ENCODE measurements around the gene UBAC2.

The UBAC2 gene

DNA sequence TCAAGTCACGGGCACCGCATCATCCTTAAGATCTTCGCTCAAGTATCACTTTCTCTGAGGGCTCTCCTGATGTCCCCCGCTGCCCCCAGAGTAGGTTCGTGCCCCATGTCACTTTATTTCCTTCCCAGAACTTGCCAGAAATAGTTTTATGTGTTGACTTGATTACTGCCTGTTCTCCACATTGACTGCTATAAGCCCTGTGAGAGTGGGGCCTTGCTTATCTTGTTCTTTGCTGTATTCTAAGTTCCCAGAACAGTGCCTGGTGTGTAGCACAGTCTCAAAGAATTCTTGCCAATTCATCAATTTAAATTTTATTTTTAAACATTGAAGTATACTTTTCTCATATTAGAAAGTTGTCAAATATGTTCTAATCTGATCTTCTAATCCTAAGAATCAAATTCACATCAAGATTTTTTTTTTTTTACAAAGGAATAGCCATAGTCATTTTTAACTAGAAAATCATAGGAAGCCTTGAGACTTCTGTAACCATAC is 138.6 kb downstream of the UBAC2 start:
- no peak for DNase-seq (ENCODE audit: low read depth in 3 of 3)

DNA sequence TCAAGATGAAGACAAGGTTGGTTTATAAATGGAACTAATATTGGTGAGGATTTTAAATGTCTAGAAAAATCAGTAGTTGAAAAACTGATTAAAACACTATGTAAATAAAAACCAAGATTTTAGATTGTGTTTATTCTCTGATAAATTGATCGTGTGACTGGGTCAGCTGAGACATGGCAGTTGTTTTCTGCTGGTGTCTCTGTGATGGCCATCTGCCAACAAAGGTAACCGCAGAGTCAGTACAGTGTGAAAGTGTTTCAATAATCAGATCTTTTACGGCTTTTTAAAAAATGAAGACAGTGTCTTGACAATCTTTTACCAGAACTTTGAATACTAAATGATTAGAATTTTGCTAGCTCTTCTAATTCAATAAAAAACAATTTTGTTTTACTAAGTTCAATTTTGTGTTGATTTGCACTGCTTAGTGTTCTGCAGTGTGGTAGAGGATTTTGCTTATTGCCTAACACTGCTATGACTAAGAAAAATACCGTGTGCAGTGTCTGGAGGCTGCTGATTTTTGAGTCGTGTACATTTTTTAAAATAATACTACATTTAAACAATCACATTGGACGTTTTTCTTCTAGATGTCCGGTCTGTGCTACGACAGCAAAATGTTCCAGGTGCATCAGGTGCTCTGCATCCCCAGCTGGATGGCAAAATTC is 139.2 kb downstream of the UBAC2 start:
- DNase-seq (ENCODE audit: low read depth in 3 of 3): no peak

DNA sequence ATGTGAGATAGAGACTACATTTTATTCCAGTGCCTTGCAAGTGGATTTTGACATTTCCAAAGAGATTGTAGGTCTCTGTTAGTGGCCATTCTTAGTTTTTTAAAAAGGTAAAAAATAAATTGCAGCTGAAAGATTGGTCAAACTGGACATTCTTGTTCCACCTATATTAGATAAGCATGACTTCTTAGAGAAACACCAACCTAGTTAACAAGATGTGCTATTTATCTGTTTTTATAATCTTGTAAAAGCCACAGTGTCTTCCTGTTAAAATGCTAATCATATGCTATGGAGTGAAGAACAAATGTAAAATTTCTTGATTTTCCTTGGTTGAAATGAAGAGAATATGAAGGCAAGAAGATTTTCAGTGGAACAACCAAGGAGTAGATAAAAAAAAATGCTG is 140.0 kb downstream of the UBAC2 start:
- DNase-seq (ENCODE audit: low read depth in 3 of 3): no peak

DNA sequence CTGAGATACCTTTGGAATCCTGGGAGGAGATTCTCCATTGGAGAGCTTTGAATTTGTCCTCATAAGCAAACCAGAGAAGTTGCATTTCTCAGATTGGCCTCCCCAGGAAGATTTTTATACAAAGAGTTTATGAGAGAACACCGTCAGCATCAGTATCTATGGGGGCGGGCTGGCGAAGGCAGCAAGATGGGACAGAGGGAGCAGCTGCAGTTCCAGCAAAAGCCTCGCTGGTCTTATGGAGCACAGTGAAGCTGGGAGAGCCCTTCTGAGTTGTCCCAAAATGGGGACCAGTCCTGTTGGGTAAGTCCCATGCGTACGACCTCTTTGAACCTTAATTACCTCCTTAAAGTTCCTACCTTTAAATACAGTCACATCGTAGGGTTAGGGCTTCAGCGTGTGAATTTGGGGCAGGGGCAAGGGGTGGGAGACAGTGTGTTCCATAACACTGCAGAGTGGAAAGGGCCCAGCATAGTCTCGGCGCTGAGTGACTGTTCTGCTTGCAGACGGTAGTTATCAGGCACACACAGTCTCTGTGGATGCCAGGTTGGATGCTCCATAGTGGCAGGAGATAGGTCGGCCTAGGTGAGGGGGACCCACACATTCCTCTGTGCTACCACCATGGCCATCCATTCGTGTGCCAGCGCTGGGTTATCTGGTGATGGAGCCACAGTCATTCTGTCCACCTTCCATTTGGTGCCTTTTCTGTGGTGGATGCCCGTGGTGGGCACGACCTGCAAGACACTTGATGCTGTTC is 141.5 kb downstream of the UBAC2 start:
- DNase-seq (ENCODE audit: low read depth in 3 of 3): no peak

DNA sequence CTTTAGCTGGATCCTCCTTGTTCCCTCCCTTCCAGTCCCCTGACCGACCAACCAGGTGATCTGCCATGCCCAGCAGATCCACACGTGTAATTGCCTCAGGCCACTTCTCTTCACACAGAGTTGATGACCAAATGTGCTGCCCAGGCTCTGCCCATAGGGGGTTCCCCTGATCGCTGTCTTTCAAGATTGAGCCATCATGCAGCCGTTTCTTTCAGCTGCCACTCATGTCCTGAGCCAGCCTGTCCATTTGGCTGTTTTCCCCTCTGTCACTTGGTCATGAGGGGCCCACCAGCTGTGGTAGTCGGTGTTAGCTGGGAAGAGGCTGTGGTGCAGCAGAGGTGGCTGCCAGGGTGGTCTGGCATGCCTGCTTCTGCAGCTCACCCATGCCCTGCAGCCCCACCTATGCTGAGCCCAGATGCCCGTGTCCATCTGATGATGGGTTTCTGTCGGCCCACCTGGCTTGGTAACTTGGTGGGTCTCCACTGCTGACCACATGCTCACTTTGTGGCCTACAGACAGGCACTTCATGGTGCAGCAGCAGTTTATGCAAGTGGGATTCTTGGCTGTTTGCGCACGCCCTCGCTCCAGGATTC is 142.2 kb downstream of the UBAC2 start:
- DNase-seq (ENCODE audit: low read depth in 3 of 3): no peak

DNA sequence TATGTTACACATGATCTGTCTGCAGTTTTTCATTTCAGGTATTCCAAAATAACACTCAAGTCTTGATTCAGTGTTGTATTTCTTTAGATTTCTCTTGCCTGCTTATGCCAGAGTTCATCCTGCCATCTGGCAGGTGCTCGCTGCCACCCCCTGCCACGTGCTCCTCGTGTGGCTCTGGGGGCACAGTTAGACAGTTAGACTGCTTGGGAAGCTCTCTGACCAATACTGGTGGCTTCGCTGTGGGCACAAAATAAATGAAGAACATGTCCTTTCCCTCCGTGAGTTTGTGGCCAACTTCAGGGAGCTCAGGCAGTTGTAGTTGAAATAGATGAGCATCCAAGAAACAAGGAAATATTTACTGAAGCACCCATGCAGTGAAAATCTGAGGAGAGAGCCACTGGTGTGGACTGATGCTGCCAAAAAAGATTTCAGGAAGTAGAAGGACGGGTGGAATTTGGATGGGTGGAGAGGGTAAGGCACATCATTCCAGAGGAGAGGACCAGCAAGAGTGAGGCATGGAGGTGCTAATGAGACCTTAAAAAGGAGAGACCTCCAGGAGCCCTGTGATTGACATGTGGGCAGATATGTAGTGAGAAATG is 144.1 kb downstream of the UBAC2 start:
- DNase-seq (ENCODE audit: low read depth in 3 of 3): no peak

DNA sequence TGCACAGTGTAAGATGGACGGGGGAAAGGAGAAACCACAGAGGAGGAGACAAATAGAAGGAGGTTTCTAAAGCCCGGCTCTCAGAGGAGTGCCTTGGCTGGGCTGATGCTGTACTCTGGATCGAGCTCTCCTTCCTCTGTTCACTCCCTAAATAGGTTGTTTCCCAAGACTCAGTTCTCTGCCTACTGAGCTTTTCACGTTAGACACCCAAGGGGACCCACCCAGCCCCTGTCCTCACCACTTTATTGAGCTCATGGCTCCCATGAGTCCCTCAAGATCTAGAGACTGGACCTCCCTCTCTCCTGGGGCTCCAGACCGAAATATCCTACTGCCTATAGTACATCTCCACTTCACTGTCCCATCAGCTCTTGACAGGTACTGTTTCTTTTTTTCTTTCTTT is 144.7 kb downstream of the UBAC2 start:
- DNase-seq (ENCODE audit: low read depth in 3 of 3): no peak

DNA sequence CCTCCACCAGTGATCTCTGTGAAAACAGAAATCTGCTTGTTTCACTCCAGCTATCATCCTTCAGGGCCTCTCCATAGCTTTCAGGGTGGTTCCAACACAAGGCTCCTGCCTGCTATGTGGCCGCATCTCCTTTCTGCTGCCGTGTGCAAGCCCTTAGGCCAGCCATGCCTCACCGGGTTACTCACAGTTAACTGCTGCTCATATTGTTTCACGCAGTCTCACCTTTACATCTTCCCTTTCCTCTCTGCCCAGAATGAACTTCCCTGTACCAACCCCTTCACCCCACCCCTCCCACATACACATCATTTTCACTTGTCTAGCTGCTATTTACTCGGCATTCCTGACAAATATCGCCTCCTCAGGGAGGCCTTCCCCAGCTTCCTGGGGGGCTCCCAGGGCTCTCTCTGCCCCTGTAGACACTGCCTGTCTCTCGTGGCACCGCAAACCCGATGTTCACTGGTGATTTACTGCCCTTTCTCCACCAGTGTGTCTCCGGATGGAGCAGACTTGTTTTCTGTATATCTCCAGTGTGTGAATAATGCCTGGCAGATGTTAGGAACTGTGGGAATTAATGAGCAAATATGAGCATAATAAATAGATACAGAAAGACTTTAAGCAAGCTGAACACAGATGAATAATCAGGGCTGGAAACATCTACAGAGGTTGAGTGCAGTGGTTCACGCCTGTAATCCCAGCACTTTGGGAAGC is 145.8 kb downstream of the UBAC2 start:
- no peak for DNase-seq (ENCODE audit: low read depth in 3 of 3)

DNA sequence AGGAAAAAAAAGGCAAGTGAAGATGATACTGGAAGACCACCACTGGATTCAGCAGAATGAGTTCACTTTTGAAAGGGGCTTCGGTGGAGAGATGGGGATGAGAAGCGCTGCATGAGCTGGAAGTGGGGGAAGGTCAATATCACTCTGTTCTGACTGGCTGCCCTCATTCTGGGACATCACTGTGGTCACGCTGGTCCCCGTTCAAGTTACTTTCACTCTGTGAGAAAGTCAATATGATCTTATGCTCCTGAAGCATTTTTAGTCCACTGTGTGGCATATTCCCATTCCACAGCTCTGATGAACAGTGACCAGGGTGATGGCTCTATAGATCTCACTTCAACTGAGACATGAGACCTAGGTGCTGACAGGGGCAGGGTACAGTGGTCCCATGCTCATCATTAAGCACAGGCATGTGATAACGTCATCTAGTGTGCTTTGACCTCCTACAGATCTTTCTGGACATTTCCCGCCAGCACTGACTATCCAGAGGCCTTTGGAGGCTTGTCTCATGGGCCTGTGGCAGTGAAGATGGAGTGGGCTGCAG is 146.8 kb downstream of the UBAC2 start:
- DNase-seq (ENCODE audit: low read depth in 3 of 3): no peak

DNA sequence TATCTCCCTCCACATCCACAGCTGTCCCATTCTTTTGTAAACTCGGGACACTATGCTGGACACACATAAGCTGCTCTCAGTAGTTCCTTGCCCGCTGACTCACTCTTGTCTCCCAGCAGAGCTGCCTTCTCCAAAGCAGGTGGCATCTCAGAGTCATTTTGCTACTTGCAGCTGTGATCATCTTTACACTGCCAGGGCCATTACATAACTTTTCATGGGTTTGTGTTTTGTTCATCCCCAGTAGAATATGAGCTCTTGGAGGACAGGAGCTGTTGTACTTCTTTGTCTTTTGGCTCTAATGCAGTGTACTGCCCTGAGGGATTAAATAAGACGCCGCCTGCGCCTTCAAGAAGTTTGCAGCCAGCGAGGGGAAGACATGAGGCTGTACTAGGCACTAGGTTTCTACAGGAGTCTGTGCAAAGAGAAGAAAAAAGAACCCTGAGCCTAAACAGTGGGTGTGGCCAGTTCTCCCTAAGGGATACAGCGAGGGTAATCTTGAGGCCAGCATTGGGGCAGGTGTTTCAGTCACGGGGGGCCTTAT is 147.3 kb downstream of the UBAC2 start:
- no peak for DNase-seq (ENCODE audit: low read depth in 3 of 3)

DNA sequence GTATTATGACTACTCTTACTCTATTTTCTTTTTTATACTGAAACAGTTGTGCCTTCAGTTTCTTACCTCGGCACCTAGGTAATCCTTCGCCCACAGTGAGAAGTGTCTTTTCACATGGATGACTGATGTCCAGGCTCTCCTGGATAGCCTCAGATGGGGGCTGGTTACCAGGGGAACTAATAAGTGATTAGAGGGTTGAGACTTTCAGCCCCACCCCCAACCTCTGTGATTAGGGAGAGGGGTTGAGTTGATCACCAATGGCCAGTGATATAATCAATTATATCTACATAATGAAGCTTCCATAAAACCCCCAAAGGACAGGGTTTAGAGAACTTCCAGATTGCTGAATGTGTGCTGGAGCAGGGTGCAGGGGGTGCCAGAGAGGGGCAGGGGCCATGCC is 149.5 kb downstream of the UBAC2 start:
- no peak for DNase-seq (ENCODE audit: low read depth in 3 of 3)

DNA sequence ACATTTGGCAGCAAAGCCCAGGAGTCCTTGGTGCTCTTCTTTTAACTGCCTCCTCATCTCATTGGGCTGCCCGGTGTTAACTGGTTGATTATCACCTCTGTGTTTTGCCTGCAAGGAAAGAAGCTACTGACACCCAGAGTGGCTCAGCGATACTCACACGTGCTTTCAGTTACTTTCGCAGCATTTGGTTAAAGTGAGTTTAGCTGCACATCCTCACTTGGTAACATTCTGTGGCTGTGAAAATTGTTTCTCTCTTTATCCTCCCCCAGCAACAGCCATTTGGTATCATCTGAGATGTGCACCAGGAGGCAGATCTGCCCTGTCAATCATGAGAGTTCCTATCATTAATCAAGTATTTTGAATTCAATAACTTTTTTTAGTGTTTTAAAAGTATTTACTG is 151.1 kb downstream of the UBAC2 start:
- no peak for DNase-seq (ENCODE audit: low read depth in 3 of 3)

DNA sequence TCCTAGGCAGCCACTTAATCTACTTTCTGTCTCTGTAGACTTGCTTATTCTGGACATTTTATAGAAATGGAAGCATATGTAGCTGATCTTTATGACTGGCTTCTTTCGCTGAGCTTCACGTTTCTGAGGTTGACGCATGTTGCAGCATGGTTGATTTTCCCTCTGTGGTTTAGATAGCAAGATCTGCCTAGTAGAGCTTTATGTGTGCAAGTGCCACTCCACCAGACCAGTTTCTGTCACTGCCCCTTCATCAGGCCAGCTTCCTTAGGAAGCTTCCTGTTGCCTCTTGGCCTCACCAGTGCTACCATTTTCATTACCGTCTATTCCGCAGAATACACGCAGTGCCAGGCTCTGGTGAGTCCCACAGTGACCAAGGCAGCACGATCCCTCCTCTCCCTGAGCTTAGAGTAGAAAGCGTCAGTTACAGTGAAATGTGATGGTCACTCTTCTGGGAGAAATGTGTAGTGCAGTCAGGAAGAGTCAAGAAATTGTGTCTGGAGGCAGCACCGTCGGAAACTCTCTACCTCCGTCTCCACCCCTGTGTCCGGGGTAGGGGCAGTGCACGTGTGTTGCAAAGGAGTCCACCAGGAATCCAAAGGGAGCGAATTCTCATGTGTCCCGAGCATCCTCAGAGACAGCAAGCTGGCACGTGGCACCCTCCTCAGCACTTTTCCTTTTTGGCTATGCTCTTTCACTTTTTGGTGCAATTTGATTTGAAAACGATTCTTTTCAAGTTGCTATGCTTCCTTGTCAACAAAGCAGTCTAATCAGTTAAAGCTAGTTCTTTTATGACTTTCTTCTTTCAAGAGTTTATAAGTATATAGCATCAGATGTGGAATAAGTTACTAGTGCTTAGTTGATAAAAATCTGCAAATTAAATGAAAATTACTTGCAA is 151.9 kb downstream of the UBAC2 start:
- no peak for DNase-seq (ENCODE audit: low read depth in 3 of 3)

DNA sequence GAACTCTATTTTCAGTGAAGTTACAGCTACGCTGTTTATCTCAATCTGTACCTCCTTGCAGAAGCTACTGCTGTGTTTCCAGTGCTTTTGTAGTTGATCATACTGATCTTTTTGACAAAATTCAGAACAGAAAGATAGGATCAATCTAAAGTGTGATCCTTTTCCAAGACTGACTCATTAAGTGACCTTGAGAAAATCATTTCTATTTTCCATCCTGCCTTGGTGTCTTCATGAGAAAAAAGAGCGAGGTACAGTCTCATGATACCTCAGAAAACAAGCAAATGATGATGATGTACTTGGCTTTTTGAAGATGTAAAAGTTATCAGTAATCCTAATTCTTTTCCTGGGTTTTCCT is 152.6 kb downstream of the UBAC2 start:
- no peak for DNase-seq (ENCODE audit: low read depth in 3 of 3)

DNA sequence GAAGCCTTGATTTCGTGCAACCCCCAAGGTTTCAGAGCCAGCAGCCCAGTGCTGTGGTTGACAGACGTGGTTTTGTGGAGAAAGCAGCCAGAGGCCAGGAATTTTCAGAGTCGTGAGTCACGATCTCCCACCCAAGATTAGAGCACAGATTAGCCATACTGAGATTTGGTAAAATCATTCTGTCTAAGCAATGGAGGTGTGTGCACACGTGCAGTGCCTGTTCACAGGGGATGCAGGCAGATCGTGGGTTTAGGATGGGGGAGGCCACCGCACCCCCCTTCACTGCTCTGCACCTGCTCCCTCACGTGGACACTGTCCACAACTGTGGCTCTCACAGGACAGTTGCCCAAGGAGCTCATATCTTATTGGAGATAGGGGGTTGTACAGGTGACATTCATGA is 153.2 kb downstream of the UBAC2 start:
- no peak for DNase-seq (ENCODE audit: low read depth in 3 of 3)

DNA sequence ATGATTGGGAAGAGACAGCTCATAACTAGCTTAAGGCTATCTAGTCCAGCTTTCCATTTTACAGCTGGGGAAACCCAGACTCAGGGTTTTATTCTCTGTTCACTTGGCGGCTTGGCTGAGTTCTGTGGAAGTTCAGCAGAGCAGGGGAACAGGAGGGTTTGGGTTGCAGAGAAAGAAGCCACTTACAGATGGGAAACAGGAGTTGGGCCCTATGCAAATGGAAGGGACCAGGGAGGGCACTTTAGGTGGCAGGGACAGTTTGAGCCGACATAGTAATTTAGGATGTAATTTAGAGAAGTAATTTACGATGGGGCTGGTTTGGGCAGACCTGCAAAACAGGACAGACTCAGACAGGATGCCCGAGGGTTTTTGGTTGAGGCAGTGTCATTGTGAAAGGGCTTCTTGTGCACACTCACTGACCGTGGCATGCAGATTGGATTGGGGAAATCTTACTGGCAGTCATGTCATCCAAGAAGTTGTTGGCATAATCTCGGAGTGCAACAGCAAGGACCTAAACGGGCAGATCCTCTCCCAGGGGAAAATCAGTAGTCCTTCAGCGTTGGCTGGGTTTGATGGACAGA is 153.8 kb downstream of the UBAC2 start:
- no peak for DNase-seq (ENCODE audit: low read depth in 3 of 3)

DNA sequence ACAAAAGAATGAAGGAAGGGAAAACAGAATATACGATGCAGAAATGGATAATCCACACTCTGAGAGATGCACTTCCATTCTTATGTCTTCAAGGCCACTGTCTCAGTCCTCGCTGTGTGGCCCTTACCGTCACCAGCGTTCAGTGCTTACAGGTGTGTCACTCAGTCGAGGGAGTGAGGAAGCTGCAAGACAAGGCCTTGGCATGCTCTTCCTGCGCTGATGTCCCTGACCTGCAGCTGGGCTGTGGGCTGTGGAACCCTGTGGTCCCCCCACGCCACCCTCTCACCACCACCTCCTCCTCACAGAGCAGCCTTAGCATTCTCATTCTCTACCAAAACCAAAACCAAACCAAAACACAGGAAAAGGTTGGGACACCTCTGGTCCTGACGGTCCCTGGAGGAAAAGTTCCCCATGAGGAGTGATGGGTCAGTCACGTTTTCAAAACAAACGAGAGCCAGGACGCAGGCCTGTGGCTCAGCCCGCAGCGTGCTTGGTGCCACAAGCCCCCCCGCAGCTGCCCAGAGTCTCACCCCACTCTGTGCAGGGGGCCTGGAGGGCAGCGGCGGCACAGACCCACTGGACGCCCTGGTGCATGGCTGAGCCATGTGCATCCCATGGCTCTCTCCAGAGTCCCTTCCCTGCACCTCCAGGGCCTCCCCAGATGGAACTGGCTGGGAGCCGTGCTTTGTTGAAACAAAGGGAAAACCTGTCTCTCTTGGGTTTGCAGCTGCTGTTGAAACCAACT is 154.8 kb downstream of the UBAC2 start:
- no peak for DNase-seq (ENCODE audit: low read depth in 3 of 3)

DNA sequence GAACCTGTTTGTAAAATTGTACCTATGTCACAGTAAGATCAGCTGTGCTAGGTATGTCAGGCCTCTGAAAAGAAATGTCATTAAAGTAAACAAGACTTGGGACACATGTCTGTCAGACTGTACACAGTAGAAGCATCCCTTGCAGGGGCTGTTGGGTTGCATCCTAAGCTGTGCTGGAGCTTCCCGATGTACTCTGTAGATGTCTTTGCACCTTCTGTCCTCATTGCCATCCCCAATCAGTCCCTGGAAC is 155.3 kb downstream of the UBAC2 start:
- DNase-seq (ENCODE audit: low read depth in 3 of 3): no peak

DNA sequence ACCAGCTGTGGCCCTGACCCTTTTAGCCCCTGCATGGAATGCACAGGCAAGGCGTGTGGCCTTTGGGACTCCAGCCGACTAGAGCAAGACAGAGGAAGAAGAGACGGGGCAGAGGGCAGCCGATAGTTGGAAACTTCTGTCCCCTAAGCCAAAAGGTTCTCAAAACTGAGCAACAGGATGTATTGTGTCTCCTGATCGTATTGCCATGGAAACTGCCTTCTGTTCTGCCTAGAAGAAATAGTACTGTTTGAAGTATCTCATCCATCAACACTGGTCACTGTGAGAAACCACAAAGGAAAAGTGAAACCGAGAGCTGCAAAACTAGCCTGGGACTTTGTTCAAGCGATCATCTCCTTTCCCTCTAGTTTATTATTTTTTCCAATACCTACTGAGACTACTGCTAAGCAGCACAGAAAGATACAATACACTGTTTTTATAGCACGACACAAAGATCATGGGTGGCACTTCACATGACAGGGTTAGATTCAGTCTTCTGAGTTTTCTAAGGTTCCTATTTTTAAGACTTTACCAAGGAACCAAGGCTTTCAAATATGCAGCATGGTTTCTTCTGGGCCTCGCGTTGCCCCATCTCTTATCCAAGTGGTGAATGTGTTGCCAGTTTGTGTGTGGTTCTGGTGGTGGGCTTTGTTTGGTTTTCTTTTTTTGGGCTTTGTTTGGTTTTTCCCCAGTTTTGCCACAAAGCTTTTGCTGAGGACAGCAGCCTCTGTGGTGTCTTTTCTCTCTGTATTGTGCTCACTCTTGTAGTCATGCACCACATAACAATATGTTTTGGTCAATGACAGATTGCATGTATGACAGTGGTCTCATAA is 155.8 kb downstream of the UBAC2 start:
- DNase-seq (ENCODE audit: low read depth in 3 of 3): no peak
